ENCODE data around the gene SCNM1.
"Not testable (repeated sequence)": the region's sequence is repeated elsewhere in the genome, so short reads cannot be mapped to it uniquely, and the experiment has no call there.

The SCNM1 gene

DNA sequence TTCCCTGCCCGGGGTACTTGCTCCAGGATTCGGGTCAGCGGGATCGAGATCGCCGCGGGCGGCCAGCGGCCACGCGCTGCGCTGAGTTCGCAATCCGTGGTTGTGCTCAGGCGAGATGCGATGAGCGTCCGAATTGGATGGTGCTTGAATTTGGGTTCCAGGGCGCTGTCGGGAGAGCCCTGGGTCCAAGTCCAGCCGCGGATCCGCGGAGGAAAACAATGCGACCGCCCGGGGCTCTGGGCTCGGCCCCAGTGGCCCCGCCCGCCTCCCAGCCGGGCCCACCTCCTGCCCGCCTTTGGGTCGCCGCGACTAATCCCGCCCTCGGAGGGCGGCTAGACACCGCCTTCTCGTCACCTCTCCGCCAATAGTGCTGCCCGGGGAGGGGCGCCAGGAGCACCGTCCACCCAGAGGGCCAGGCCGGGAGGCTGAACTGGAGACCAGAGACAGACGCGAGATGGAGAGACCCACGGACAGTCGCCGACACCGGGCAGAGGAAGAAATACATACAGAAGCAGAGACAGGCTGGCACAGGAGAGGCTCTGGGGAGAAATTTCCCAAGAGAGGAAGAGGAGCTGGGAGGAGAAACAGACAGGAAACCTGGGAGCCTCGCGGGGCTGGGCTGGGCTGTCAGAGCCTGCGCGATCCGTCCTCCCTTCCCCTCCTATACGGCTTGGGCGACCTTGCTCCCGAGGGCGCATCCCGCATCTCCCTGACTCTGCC is 19.4 kb upstream of the SCNM1 start, which contains the start of gene SEMA6C:
Gene SEMA6C, minus strand, starts transcription at position 220 of the 720 bp plus-strand sequence. CDS start 4,010 bp downstream, outside the sequence.
- DNase-seq: peak; percentile 98

DNA sequence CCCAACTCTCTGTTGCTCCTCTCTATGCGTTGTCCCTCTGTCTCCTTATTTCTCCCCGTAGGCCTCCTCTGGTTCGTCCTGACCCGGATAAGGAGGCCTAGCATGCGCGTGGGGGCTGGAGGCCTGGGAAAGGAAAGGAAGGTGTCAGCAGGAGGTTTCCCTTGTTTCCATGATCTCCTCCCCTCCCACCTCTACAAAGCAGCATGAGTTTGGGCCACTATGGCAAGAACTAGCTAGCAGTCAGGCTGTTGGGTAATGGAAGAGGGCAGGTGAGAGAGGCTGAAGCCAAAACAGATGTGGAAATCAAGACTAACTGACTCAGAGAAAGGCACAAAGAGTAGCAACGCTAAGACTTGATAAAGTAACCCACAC is 18.8 kb upstream of the SCNM1 start:
- no peak for DNase-seq

DNA sequence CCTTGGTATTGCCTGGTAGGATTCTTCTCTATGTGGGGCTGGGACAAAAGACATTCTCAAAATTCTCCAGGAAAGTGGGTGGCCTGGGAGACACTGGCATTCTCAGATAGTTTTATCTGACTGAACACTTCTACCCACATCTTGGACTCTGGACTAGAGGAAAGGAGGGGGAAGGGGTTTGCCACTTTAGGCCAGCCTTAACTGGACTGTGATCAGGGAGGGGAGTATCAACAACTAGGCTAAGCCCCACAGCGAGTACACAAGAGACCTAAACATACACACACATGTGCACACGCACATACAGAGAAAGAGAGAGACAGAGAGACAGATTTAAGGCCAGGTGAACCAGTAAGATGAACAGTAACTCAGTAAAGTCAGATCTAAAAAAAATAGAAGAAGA is 18.3 kb upstream of the SCNM1 start:
- DNase-seq: no peak

GRCh38 chr1:151156515-151156819 is 9.5 kb upstream of the SCNM1 start, which contains the start of gene TNFAIP8L2:
TNFAIP8L2 (plus strand) TSS chr1:151156649; CDS start chr1:151158698, 2,049 bp downstream.
- peak; percentile 52 for DNase-seq

DNA sequence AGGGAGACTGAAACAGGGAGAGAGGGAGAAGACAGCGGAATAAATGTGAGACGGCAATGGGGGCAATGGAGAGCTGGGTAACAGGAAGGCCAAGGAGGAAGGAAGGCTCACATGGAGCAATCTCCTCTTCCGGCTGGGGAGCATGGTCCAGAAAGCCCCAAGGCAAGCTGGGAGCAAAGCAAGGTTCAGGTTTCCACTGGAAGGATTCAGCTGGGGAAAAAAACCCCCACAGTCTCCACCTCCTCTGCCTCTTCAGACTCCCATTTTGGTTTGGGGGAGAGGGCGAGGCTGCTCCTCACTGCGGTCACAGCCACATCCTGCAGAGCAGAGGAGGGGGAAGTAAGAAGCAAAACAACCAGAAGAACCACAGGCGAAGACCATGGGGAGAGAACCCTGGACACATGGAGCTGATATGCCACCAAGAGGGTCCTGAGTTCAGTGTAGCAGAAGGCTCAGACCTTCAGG is 8.8 kb upstream of the SCNM1 start:
- DNase-seq: no peak

- no peak for DNase-seq
Observed at GRCh38 chr1:151158326-151158725, 7.6 kb upstream of the SCNM1 start.

- DNase-seq: no peak
Observed at GRCh38 chr1:151158751-151159251, 7.1 kb upstream of the SCNM1 start.

DNA sequence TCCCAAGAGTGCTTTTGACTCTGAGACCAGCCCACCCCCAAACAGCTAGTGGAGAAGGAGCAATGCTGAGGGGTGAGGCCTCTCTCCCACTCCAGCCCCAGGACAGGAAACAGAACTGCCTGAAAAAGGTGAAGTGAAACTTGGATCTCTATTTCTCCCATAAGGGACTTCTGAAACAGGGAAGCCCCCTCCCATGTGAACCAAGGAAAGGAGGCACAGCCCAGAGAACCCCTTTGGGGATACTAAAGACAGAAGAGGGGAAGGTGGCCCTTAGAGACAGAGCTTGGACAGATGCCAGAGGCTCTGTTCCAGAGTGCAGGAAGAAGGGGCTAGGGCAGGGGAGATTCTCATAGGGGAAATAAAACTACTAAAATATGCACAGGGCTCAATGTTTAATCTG is 6.6 kb upstream of the SCNM1 start:
- DNase-seq: no peak

DNA sequence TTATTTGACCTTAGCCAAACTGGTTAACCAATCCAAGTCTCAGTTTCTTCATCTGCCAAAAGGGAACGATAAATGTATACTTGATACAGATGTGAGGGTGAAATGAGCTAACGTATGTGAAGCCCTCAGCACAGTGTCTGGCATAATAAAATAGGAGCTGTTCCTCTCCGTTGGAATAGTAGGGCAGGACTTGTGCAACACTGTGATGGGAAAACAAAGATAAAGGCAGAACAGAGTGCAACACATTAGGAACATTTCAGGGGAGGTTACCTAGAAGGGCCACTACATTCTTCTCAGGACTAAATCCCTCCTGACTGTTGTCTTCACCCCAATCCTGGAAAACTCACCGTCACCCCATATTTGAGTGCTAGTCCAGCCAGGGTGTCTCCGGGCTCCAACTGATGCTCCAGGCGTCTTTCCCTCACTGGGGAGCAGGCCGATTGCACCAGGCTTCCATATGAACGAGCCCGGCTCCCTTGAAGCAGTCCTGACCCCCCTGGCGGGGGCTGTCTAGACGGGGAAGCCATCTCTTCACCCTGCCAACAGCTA is 1.1 kb upstream of the SCNM1 start:
- no peak for DNase-seq

- peak; percentile 77 for DNase-seq
Observed at GRCh38 chr1:151165281-151165737, 635 bp upstream of the SCNM1 start.

DNA sequence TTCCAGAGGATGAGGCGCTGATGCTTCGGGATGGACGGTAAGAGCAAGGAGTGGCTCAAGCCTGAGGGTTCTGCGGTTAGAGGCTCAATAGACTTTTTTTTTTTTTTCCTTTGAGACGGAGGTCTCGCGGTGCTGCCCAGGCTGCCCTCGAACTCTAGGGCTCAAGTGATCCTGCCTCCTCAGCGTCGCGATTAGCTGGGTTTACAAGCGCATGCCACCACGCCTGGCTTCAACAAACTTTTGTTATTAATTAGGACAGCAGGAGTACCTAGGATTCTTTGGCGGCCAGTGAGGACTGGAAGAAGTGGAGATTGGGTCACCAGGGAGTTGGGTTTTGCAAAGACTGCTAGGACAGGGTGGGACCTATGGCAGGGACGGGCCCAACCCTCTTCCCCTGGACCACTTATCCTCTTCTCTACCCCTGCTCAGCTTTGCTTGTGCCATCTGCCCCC is 587 bp downstream of the SCNM1 start:
- peak; percentile 81 for DNase-seq

GRCh38 chr1:151167116-151167515 is 1.2 kb downstream of the SCNM1 start:
- DNase-seq: no peak

GRCh38 chr1:151171190-151171589 is 5.2 kb downstream of the SCNM1 start:
- DNase-seq: no peak

- no peak for DNase-seq
Observed at GRCh38 chr1:151175041-151175741, 9.2 kb downstream of the SCNM1 start.

- no peak for DNase-seq
Observed at GRCh38 chr1:151175863-151176262, 9.9 kb downstream of the SCNM1 start, which contains the start of gene TMOD4. TMOD4 (minus strand) TSS chr1:151175981; CDS start chr1:151174875, 1,106 bp downstream.

- no peak for DNase-seq
Observed at GRCh38 chr1:151176514-151177045, 10.6 kb downstream of the SCNM1 start.

DNA sequence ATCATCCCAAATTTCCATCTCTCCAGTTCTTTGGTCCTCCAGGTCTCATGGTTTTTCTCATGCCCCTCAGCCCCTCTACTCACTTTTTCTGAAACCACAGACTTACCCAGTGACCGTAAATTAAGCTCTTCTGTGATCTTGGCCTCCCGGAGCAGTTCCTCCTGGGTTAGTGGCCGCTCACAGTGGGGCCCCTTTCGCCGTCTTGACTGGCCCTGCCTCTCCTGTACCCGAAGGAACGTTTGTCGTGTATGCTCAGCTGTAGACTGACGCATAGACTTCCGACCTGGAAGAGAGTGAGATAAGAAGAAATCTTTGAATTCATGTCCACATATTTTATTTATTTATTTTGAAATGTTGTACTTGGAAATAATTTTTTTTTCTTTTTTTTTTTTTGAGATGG is 18.3 kb downstream of the SCNM1 start:
- no peak for DNase-seq

DNA sequence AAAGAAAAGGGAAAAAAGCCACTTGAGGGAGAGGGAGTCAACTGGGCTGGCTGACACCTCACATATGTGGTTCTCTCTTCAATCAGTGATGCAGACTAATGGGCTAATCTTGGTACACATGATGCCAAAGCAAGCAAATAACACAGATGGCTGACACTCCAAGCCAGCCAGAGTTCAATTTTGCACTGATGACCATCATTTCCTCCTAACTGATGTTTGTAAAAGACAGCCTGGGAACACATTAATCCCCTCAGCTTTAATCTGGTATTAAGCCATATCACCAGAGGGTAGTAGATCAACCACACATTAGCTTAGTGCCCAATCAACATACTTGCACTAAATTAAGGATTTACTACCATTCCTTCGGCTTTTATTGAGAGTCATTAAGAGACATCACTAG is 21.3 kb downstream of the SCNM1 start:
- DNase-seq: no peak

GRCh38 chr1:151188667-151189066 is 22.7 kb downstream of the SCNM1 start:
- not testable (repeated sequence) for DNase-seq

- peak; percentile 94 for DNase-seq
Observed at GRCh38 chr1:151189637-151190445, 23.9 kb downstream of the SCNM1 start, which contains the start of gene VPS72. VPS72 (minus strand) TSS chr1:151190197; CDS start chr1:151190121, 76 bp downstream.

DNA sequence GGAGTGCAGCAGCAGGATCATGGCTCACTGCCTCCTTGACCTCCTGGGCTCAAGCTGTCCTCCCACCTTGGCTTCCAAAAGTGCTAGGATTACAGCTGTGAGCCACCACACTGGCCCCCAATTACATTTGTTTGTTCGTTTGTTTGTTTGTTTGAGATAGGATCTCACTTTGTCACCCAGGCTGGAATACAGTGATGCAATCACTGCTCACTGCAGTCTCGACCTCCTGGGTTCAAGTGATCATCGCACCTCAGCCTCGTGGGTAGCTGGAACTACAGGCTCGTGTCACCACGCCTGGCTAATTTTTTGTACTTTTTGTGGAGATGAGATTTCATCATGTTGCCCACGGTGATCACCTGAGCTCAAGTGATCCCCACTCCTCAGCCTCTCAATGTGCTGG is 26.1 kb downstream of the SCNM1 start:
- DNase-seq: no peak

GRCh38 chr1:151193304-151193703 is 27.4 kb downstream of the SCNM1 start:
- no peak for DNase-seq

All from islet precursor cell (in vitro differentiated cells).